GM19328 (cell line): ENCODE measurements around the gene RPL6.

Experiments
- ATAC-seq: cut with Tn5 transposase; IDR thresholded peaks from one replicate; pipeline ENCODE4 v1.9.1; 2021; ENCODE audit warnings: mild to moderate bottlenecking, moderate library complexity; ENCODE audit not compliant: unreplicated experiment

RPL6 gene

DNA sequence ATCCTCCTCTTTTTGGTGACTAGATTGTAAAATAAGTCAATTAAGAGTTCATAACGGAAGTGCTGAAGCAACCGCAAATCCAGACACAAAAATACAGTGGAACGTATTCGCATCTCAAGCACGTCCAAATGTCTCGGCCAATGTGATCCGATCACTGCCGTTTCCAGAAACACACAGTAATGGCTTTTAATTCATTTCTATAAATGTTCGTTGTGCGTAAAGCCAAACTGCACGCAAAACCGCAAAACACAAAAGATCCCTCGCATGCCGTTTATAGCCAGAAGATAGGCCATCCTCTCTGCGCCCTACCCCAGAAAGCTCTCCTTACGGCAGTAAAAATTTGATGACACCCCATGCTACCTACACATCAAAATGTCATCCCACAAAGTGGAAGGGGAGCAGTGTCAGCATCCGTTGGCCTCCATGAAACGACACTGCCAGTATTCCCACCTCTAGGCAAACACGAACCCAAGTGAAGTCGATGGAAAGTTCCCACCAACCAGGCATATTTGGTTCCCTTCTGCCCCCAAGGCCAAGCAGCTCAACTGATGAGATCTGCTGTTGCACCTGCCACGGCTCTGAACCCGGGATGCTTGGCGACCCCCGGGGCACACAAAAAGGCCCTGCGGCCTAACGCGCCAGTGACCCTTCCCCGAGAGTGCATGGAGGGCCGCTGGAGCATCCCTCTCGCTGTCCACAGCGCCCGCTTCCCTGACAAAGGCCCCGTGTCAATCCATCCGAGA lies 28.6 kb downstream of the RPL6 start:
- no peak for ATAC-seq

DNA sequence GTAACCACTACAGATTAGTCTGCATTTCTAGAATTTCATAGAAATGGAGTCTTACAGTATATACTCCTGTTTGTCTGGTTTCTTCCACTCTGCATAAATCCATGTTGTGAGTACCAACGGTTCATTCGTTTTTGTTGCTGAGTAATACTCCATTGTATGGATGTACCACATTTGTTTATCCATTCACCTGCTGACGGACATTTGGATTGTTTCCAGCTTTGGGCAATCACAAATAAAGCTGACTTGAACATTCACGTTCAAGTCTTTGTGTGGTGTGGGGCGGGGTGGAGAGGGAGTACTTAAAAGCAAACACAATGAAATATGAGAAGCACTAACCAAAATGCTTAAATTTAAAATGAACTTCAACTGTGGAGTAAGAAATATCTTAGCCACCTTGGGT lies 34.3 kb downstream of the RPL6 start:
- ATAC-seq = no peak

DNA sequence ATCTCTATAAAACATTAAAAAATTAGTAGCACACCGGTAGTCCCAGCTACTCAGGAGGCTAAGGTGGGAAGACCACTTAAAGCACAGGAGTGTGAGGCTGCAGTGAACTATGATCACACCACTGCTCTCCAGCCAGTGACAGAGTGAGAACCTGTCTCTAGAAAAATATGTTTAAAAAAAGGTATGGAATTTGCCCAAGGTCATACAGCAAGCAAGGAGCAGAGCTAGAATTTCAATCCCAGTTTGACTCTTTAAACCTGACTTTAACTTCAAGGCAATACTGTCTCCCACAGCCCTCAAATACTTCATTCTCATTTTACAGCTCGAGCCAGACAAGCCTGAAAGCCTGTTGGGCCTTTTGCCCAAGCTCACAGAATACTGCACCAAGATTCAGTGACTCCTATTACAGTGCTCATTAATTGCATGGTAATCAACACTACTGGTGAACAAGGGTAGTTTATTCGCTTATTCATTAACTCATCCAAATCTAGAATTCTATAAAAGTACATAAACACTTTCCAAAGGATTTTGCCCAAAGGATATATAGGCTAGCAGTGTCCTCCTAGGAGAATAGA lies 35.2 kb downstream of the RPL6 start:
- ATAC-seq = no peak

DNA sequence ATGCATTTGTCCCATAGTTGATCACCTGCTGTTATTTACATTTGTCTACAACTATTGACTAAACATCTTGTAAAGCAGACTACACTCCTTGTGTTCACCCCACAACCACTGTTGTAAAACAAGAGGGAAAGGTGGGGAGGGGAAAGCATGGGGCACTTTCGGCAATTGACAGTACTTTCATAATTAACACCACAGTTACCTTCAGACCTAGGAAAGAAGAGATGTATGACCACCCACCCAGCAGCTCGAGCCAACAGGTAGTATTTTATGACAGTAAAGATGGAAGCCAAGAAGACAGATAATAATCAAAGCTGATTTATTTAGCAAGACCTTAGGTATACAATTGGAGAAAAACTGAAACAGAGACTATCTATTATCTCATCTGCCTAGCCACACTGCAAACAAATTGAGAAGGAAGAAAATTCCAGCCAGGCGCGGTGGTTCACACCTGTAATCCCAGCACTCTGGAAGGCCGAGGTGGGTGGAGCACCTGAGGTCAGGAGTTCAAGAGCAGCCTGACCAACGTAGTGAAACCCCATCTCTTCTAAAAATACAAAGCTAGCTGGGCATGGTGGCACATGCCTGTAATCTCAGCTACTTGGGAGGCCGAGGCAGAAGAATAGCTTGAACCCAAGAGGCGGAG lies 38.4 kb downstream of the RPL6 start:
- ATAC-seq = no peak

DNA sequence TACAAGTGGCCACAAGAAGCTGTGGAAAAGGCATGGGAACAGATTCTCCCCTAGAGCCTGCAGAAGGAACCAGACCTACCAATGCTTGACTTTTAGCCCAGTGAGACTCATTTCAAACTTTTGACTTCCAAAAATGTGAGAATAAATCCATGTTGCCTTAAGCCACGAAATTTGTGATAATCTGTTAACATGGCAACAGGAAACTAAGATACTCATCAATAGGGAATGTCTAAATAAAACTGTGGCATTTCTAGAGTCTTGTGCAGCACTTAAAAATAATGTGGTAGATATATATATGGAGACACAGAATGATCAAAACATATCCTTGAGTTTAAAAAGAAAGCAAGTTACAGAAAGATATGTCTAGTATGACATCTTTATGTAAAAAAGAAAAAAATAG lies 39.2 kb downstream of the RPL6 start:
- ATAC-seq = no peak

DNA sequence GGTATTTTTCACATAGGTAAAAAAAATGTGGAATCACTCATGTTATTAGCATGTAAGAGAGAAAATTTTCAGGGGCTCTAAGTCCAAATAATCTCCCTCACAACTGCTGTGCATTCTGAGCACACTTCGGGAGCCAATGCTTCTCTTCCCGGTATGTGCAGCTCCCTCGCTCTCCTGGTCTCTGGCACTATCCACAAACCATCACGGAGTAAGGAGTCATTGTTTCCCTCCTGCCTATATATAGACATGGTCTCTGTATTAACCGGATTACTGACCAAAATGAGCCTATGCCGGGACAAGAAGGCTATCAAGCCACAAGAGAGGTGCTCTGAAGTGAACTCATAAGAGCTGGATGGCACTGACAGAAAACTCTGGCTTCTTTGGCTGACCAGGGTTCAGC lies 40.5 kb downstream of the RPL6 start:
- ATAC-seq = no peak

DNA sequence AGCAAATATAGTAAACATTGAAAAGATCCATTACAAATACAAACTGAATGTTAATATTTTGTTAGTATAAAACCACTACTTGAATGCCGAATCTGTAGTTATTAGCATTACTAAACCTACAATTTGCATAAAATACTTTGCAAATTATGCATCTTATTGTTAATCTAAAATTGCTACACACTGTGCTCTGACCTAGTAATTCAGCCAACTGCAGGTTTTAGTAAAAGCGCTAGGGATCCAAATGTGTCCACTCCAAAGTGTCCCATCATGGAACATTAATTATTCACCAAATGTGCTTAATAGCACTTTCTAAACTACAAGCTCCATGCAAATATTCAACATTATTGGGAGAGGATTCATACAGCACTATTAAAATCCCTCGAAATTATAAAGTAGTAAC lies 41.4 kb downstream of the RPL6 start:
- ATAC-seq = no peak

DNA sequence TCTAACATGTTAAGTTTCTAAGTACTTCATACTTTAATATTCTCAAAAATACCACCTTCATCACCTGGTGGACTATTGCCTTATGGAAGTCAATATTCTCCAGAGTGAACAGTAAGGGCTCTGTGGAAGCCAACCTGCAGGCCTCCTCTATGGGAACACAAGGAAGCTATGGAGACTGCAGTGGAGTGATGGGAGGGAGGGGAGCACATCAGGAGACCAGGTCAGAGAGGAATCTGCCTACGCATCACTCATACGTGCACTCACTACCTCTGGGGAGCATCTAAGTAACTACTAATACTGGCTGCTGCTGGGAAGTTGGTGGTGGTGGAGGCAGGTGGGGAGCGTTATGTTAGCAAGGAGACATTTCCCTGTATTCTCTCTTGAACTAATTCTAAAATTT lies 47.1 kb downstream of the RPL6 start:
- no peak for ATAC-seq

DNA sequence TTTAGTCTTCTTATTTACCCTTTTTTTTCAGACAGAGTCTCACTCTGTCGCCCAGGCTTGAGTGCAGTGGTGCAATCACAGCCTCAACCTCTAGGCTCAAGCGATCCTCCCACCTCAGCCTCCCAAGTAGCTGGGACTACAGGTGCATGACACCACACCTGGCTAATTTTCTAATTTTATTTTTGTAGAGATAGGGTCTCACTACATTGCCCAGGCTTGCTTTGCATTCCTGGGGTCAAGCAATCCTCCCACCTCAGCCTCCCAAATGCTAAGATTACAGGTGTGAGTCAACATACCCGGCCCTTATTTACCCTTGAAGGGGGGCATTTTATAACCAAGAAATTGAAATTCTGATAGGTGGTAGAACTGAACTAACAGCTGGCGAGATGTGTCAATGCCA lies 48.1 kb downstream of the RPL6 start:
- ATAC-seq = no peak

DNA sequence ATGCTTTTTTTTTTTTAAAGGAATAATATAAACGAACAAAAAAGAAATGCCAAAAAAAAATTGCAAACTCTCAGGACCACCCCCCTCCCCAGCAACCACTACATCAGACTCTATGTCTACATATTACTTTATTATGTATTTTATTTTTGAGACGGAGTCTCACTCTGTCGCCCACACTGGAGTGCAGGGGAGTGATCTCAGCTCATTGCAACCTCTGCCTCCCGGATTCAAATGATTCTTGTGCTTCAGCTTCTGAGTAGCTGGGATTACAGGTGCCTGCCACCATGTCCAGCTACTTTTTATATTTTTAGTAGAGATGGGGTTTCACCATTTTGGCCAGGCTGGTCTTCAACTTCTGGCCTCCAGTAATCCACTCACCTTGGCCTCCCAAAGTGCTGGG lies 50.1 kb downstream of the RPL6 start:
- ATAC-seq = no peak

DNA sequence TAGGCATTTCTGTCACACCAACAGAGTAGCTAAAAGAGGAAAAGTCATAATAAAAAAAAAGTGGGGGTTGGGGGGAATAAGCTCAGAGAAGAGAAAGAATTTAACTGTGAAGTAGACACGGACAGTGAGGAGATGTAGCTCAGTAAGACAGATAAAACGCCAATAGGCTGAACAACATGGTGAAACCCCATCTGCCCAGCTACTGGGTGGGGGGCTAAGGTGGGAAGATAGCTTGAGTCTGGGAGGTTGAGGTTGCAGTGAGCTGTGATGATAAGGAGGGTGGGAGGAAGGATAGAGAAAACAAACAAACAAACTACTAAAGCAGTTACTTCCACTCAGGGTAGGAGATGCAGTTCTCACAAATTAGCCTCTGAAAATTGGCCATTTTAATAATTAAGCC lies 52.2 kb downstream of the RPL6 start:
- no peak for ATAC-seq
